GM18861 (cell line): ENCODE measurements around the gene PLSCR3.
"Not testable (repeated sequence)": the region's sequence is repeated elsewhere in the genome, so short reads cannot be mapped to it uniquely, and the experiment has no call there.

Experiments
- ATAC-seq: cut with Tn5 transposase; IDR thresholded peaks from one replicate; pipeline ENCODE4 v1.9.1; 2021; ENCODE audit not compliant: unreplicated experiment

Gene PLSCR3

DNA sequence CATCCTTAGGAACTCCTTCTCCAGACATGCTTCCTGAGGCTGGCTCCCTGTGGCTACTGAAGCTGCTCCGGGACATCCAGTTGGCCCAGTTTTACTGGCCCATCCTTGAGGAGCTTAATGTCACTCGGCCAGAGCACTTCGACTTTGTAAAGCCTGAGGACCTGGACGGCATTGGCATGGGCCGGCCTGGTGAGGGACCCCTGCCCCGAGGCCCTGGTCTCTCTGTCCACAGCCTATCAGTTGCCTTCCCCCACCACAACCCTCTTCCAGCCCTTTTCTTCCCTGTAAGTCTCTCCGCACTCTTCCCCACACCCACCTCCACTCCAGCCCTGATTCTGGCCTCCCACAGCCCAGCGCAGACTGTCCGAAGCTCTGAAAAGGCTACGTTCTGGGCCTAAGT lies 11.4 kb downstream of the PLSCR3 start:
- ATAC-seq, result no peak

- no peak for ATAC-seq
Observed at GRCh38 chr17:7380855-7381683, 13.3 kb downstream of the PLSCR3 start, which contains the start of gene TNK1. TSS of gene TNK1 (plus strand) at chr17:7381089. CDS start at chr17:7382927, 1,838 bp downstream.

GRCh38 chr17:7380321-7380720 lies 14.0 kb downstream of the PLSCR3 start:
- ATAC-seq, result no peak

GRCh38 chr17:7379134-7379533 lies 15.2 kb downstream of the PLSCR3 start:
- ATAC-seq, result no peak

GRCh38 chr17:7374353-7374752 lies 20.0 kb downstream of the PLSCR3 start:
- no peak for ATAC-seq

DNA sequence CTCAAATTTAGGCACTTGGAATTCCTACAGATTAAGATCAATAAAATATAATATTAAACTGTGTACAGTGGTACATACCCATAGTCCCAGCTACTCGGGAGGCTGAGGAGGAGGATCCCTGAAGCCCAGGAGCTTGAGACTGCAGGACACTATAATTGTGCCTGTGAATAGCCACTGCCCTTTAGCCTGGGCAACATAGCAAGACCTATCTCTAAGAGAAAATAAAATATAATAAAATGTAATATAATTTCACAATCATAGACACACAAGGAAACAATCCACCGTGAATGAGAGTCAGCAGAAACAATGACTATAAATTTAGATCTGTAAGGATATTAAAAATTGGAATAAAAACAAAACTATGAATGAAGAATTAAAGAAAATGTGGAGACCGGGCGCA lies 23.5 kb downstream of the PLSCR3 start:
- no peak for ATAC-seq

DNA sequence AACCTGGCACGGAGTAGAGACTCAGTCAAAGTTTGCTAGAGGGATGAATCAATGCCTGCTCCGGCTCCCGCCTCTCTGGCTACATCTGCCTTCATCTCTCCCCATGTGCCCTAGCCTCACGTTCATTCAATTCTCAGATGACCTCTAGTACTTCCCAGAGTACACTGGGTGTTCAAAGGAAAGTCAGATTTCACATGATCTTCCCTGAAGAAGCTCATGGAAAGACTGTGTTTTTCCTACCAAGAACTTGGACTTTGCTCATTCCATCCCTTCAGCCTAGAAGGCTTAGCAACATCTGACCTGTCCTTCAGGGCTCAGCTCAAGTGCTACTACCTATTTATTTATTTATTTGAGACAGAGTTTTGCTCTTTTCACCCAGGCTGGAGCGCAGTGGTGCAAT lies 24.5 kb downstream of the PLSCR3 start:
- no peak for ATAC-seq

DNA sequence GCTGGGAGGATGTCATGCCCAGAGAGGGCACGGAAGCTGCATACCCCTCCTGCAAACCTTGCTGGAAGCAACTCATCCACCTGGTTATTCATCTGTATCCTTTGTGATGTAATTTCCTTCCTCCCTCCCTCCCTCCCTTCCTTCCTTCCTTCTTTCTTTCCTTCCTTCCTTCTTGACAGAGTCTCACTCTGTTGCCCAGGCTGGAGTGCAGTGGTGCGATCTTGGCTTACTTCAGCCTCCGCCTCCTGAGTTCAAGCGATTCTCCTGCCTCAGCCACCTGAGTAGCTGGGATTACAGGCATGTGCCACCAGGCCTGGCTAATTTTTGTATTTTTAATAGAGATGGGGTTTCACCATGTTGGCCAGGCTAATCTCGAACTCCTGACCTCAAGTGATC lies 25.7 kb downstream of the PLSCR3 start:
- ATAC-seq, result not testable (repeated sequence)

GRCh38 chr17:7367918-7368598 lies 26.3 kb downstream of the PLSCR3 start:
- no peak for ATAC-seq

GRCh38 chr17:7367083-7367482 lies 27.2 kb downstream of the PLSCR3 start:
- ATAC-seq, result no peak

DNA sequence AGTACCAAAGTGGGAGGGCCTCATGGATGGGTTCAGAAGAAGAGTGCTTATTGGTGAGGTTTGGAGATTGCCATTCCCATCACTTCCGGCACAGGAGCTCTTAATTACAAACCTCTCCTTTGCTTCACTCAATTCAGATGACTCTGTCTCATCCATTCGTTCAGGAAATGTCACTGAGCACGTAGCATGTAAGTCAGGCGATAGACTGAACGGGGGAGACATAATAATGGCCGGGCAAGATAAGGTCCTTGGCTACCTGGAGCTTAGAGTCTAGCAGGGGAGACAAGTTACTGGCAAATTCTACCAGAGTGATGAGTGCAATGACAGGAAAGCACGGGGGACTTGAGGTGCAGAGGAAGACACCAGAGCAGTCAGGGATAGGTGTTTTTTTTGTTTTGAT lies 28.4 kb downstream of the PLSCR3 start:
- not testable (repeated sequence) for ATAC-seq

- no peak for ATAC-seq
Observed at GRCh38 chr17:7363311-7363710, 31.0 kb downstream of the PLSCR3 start.

GRCh38 chr17:7361906-7362305 lies 32.4 kb downstream of the PLSCR3 start:
- no peak for ATAC-seq

DNA sequence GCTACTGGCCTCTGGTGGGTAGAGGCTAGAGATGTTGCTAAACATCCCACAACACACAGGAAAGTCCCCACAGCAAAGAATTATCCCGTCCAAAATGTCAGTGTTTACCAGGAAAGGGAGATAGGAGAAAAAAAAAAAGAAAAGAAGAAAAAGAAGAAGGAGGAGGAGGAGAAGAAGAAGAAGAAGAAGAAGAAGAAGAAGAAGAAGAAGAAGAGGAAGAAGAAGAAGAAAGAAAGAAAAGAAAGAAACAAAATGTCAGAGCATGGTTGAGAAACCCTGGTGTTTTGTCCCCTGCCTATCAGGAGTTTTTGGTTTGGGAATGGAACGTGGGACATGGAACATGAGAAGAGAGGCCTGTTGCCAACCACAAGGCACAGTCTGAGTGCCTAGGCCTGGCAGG lies 36.9 kb downstream of the PLSCR3 start:
- no peak for ATAC-seq

GRCh38 chr17:7356756-7357155 lies 37.6 kb downstream of the PLSCR3 start:
- ATAC-seq, result no peak

GRCh38 chr17:7356072-7356549 lies 38.2 kb downstream of the PLSCR3 start:
- ATAC-seq, result no peak

DNA sequence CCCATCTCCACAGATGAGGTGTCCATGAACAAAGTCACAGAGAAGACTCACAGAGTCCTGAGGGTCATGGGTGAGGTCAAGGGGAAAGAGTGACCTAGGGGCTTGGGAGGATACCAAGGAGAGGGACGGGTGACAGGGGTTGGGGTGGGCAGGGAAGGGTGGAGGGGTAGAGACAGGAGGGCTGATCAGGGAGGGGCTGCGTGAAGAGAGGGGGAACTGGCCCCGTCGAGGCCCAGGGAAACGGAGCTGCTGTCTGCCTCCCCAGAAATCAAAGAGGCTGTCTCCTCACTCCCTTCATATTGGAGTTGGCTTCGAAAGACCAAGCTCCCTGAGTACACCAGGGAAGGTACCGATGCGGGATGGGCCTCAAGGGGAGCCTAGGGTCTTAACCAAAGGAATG lies 38.8 kb downstream of the PLSCR3 start:
- ATAC-seq, result no peak

DNA sequence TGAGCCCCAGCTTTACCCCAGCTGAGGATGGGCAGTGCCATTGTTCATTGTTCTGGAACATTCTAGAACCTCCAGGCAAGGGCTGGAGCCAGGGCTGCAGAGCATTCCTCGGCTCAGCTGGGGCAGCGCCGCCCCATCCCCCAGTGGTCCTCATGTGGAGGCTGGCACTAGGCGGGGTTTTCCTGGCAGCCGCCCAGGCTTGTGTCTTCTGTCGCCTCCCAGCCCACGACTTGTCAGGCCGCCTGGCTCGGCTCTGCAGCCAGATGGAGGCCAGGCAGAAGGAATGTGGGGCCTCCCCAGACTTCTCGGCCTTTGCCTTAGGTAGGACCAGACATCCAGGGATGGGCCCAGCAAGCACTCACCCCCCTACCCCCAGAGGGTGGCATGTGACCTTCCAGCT lies 39.3 kb downstream of the PLSCR3 start, which contains the start of gene TMEM95:
TSS of gene TMEM95 (plus strand) at position 104 of the 400 bp plus-strand sequence. CDS start at position 153, 49 bp downstream.
- ATAC-seq, result no peak

- no peak for ATAC-seq
Observed at GRCh38 chr17:7354262-7354843, 40.0 kb downstream of the PLSCR3 start.

- ATAC-seq, result no peak
Observed at GRCh38 chr17:7352910-7353635, 41.3 kb downstream of the PLSCR3 start.

GRCh38 chr17:7352503-7352889 lies 41.8 kb downstream of the PLSCR3 start:
- no peak for ATAC-seq
